ENCODE data around the gene ISG15. TPM values are rescaled to one million over a fixed set of nuclear protein-coding genes. Genes with fewer than 3 reads are reported as not detected.

The ISG15 gene
- total and polyA plus RNA-seq, 2 of the 13 experiments (the other 11 are each of a cell fraction or from before 2014, with no cell fraction given), result 42.1 to 54.9 TPM

DNA sequence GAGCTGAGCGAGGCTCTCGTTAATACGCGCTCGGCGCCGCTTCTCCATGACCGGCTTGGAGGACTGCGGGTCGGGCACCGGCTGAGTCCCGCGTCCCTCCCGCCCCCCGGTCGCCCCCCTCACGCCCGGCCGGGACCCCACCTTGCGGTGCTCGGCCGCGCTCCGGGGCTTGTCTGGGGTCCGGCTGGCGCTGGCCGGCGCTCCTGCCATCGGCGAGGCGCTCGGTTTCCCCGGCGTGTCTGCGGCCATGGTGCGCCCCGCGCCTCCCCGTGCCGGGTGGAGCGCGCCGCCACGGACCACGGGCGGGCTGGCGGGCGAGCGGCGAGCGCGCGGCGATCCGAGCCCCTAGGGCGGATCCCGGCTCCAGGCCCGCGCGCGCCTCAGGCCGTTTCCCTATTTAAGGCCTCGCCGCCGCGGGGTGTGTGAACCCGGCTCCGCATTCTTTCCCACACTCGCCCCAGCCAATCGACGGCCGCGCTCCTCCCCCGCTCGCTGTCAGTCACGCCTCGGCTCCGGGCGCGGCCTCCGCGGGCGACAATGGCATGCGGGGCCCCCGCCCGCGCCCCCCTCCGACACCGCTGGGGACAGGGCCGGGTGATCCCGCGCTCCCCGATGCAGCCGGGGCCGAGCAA, 13.5 kb upstream of the ISG15 start, which contains the start of gene HES4 (continued):
- TF ChIP-seq, protein P1, sequence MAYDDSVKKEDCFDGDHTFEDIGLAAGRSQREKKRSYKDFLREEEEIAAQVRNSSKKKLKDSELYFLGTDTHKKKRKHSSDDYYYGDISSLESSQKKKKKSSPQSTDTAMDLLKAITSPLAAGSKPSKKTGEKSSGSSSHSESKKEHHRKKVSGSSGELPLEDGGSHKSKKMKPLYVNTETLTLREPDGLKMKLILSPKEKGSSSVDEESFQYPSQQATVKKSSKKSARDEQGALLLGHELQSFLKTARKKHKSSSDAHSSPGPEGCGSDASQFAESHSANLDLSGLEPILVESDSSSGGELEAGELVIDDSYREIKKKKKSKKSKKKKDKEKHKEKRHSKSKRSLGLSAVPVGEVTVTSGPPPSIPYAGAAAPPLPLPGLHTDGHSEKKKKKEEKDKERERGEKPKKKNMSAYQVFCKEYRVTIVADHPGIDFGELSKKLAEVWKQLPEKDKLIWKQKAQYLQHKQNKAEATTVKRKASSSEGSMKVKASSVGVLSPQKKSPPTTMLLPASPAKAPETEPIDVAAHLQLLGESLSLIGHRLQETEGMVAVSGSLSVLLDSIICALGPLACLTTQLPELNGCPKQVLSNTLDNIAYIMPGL (CRISPR knock-in tag; IDR thresholded peaks at IDR 0.05; ENCODE audit: borderline replicate concordance in 1 of 2, low read depth in 1 of 2), result peak in 1 of 2 experiments; percentile 8; a peak in 1 of 4 replicates
- TF ChIP-seq, protein P2, sequence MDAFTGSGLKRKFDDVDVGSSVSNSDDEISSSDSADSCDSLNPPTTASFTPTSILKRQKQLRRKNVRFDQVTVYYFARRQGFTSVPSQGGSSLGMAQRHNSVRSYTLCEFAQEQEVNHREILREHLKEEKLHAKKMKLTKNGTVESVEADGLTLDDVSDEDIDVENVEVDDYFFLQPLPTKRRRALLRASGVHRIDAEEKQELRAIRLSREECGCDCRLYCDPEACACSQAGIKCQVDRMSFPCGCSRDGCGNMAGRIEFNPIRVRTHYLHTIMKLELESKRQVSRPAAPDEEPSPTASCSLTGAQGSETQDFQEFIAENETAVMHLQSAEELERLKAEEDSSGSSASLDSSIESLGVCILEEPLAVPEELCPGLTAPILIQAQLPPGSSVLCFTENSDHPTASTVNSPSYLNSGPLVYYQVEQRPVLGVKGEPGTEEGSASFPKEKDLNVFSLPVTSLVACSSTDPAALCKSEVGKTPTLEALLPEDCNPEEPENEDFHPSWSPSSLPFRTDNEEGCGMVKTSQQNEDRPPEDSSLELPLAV (CRISPR knock-in tag; conservative IDR thresholded peaks at IDR 0.05; ENCODE audit: low read depth), result 0 out of 2 replicates have a peak, but pooled peaks have one; percentile 55
- 0 out of 2 replicates have a peak, but pooled peaks have one; percentile 22 for TF ChIP-seq SIN3A (IDR thresholded peaks at IDR 0.05; ENCODE audit: borderline replicate concordance, low read depth, low read length)
- no peak for TF ChIP-seq ZNF350 (CRISPR knock-in tag; IDR thresholded peaks at IDR 0.05; ENCODE audit: borderline replicate concordance, low read depth)
- no peak for TF ChIP-seq TAF15 (IDR thresholded peaks at IDR 0.05; ENCODE audit: low read depth, low read length, poor library complexity, severe bottlenecking)
- TF ChIP-seq, protein P3, sequence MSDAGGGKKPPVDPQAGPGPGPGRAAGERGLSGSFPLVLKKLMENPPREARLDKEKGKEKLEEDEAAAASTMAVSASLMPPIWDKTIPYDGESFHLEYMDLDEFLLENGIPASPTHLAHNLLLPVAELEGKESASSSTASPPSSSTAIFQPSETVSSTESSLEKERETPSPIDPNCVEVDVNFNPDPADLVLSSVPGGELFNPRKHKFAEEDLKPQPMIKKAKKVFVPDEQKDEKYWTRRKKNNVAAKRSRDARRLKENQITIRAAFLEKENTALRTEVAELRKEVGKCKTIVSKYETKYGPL (CRISPR knock-in tag; IDR thresholded peaks at IDR 0.05), result no peak
- TF ChIP-seq, protein P4, sequence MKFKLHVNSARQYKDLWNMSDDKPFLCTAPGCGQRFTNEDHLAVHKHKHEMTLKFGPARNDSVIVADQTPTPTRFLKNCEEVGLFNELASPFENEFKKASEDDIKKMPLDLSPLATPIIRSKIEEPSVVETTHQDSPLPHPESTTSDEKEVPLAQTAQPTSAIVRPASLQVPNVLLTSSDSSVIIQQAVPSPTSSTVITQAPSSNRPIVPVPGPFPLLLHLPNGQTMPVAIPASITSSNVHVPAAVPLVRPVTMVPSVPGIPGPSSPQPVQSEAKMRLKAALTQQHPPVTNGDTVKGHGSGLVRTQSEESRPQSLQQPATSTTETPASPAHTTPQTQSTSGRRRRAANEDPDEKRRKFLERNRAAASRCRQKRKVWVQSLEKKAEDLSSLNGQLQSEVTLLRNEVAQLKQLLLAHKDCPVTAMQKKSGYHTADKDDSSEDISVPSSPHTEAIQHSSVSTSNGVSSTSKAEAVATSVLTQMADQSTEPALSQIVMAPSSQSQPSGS (CRISPR knock-in tag; IDR thresholded peaks at IDR 0.05), result no peak
- peak; percentile 17; the same call in 1 of the 2 replicates for TF ChIP-seq RAD21 (CRISPR knock-in tag; IDR thresholded peaks at IDR 0.05)
- no peak for TF ChIP-seq ZNF274 (CRISPR knock-in tag; IDR thresholded peaks at IDR 0.05)
- 0 out of 2 replicates have a peak, but pooled peaks have one; percentile 46 for TF ChIP-seq SAP130 (CRISPR knock-in tag; IDR thresholded peaks at IDR 0.05; ENCODE audit: low read depth)
- no peak for TF ChIP-seq DPF2 (CRISPR knock-in tag; IDR thresholded peaks at IDR 0.05; ENCODE audit: borderline replicate concordance, low read depth)
- 0 out of 2 replicates have a peak, but pooled peaks have one; percentile 18 for TF ChIP-seq MEIS1 (CRISPR knock-in tag; IDR thresholded peaks at IDR 0.05; ENCODE audit: borderline replicate concordance)
- no peak for TF ChIP-seq YEATS2 (CRISPR knock-in tag; IDR thresholded peaks at IDR 0.05; ENCODE audit: borderline replicate concordance)
- TF ChIP-seq ETV6 (CRISPR knock-in tag; conservative IDR thresholded peaks at IDR 0.05), result no peak
- peak; percentile 60 for TF ChIP-seq TEAD3 (CRISPR knock-in tag; optimal IDR thresholded peaks at IDR 0.05; ENCODE audit: borderline replicate concordance)
- TF ChIP-seq ZNF441 (CRISPR knock-in tag; IDR thresholded peaks at IDR 0.05; ENCODE audit: borderline replicate concordance), result peak; percentile 93
- TF ChIP-seq, protein P5, sequence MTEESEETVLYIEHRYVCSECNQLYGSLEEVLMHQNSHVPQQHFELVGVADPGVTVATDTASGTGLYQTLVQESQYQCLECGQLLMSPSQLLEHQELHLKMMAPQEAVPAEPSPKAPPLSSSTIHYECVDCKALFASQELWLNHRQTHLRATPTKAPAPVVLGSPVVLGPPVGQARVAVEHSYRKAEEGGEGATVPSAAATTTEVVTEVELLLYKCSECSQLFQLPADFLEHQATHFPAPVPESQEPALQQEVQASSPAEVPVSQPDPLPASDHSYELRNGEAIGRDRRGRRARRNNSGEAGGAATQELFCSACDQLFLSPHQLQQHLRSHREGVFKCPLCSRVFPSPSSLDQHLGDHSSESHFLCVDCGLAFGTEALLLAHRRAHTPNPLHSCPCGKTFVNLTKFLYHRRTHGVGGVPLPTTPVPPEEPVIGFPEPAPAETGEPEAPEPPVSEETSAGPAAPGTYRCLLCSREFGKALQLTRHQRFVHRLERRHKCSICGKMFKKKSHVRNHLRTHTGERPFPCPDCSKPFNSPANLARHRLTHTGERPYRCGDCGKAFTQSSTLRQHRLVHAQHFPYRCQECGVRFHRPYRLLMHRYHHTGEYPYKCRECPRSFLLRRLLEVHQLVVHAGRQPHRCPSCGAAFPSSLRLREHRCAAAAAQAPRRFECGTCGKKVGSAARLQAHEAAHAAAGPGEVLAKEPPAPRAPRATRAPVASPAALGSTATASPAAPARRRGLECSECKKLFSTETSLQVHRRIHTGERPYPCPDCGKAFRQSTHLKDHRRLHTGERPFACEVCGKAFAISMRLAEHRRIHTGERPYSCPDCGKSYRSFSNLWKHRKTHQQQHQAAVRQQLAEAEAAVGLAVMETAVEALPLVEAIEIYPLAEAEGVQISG (CRISPR knock-in tag; IDR thresholded peaks at IDR 0.05), result no peak
- no peak for TF ChIP-seq ZNF207 (IDR thresholded peaks at IDR 0.05; ENCODE audit: borderline replicate concordance)
- TF ChIP-seq KLF6 (CRISPR knock-in tag; IDR thresholded peaks at IDR 0.05), result 0 out of 2 replicates have a peak, but pooled peaks have one; percentile 10
- no peak for TF ChIP-seq NCOA5 (CRISPR knock-in tag; IDR thresholded peaks at IDR 0.05)
- no peak for TF ChIP-seq XRCC5 (optimal IDR thresholded peaks at IDR 0.05; ENCODE audit: low read length)

Data from HepG2 (cell line).